A549 (cell line): ENCODE measurements around the gene PTP4A2. TPM values are rescaled to one million over a fixed set of nuclear protein-coding genes. Genes with fewer than 3 reads are reported as not detected.
A peak's percentile ranks its signal among the peaks of the same experiment; 100 is the strongest.

Source experiments
- ATAC-seq, 2 experiments: fragments of 200-7000 bp in 1 of 2; fragments of >200 bp in 1 of 2; cut with Nextera tagmentation in 1 of 2; cut with Tn5 transposase in 1 of 2; 3 replicates each; pipeline versions ENCODE4 v1.8.0 to v1.9.1; 2018 to 2020; ENCODE audit warnings: mild to moderate bottlenecking in 1 of 2, moderate library complexity in 1 of 2
- CTCF ChIA-PET: fragments of 300-600 bp; sonication (Branson Sonifier 250); formaldehyde crosslinking; extraction: SDS; loops from one replicate; lab custom pipeline; 2021; ENCODE audit warnings: antibody characterized with exemption, inconsistent platforms; lab: Yijun Ruan, JAX
- POLR2A ChIA-PET: fragments of 350-600 bp; formaldehyde crosslinking; extraction: SDS; loops from one replicate; lab custom pipeline; 2021; ENCODE audit warnings: antibody characterized with exemption, inconsistent platforms; lab: Yijun Ruan, JAX
- DNase-seq, 2 experiments: peaks; one replicate each; pipeline versions ENCODE4 v3.0.0 to v3.0.0-alpha.2; 2011 to 2016; ENCODE audit warnings: low read depth in 1 of 2, low spot score in 1 of 2
- FAIRE-seq: peaks from 2 replicates; lab custom pipeline; 2011; peaks lifted over from hg19 to GRCh38; lab: Jason Lieb, UNC
- H3K27ac ChIP-seq, 2 experiments: fragments of >200 bp; sonication (Bioruptor Twin); formaldehyde crosslinking; 3 replicates each; pipeline ENCODE4 v1.5.1; 2016 to 2017
- H3K4me1 ChIP-seq: fragments of >200 bp; sonication (Bioruptor Twin); formaldehyde crosslinking; 3 replicates; pipeline ENCODE4 v1.6.1; 2016
- H3K4me2 ChIP-seq: fragments of >200 bp; sonication (Bioruptor Twin); formaldehyde crosslinking; 3 replicates; pipeline ENCODE4 v1.6.1; 2016
- H3K4me3 ChIP-seq: fragments of >200 bp; sonication (Bioruptor Twin); formaldehyde crosslinking; 3 replicates; pipeline ENCODE4 v1.5.1; 2016
- H3K9me3 ChIP-seq: fragments of >200 bp; sonication (Bioruptor Twin); formaldehyde crosslinking; 3 replicates; pipeline ENCODE4 v1.6.1; 2016
- CBX8 ChIP-seq: fragments of 200-600 bp; sonication (generic); IDR thresholded peaks from 2 replicates; pipeline ENCODE4 v1.6.1; 2016
- EHF ChIP-seq: fragments of 250-450 bp; sonication (Bioruptor Pico); IDR thresholded peaks from 2 replicates; pipeline ENCODE4 v1.5.0; 2020; ENCODE audit warnings: mild to moderate bottlenecking
- ESRRA ChIP-seq: fragments of 150-350 bp; IDR thresholded peaks from 2 replicates; pipeline ENCODE4 v1.6.1; 2014; ENCODE audit warnings: mild to moderate bottlenecking, low read length, borderline replicate concordance
- HDAC2 ChIP-seq: fragments of 200-600 bp; sonication (generic); IDR thresholded peaks from 2 replicates; pipeline ENCODE4 v1.6.1; 2016
- HOXA7 ChIP-seq: fragments of 250-450 bp; sonication (Bioruptor Pico); IDR thresholded peaks from 2 replicates; pipeline ENCODE4 v1.5.0; 2020; ENCODE audit warnings: mild to moderate bottlenecking, moderate library complexity
- HOXB13 ChIP-seq: fragments of 250-450 bp; sonication (Bioruptor Pico); IDR thresholded peaks from 2 replicates; pipeline ENCODE4 v1.5.0; 2020; ENCODE audit warnings: low read depth, mild to moderate bottlenecking, moderate library complexity
- HOXB5 ChIP-seq: fragments of 250-450 bp; sonication (Bioruptor Pico); IDR thresholded peaks from 2 replicates; pipeline ENCODE4 v1.5.0; 2020; ENCODE audit warnings: mild to moderate bottlenecking, moderate library complexity
- JUN ChIP-seq, 2 experiments: fragments of >200 bp; sonication (Bioruptor Twin); formaldehyde crosslinking; IDR thresholded peaks; 2 replicates in 1 of 2; 3 replicates in 1 of 2; pipeline ENCODE4 v1.6.1; 2016 to 2017
- JUNB ChIP-seq: fragments of >200 bp; sonication (Bioruptor Twin); formaldehyde crosslinking; IDR thresholded peaks from 2 replicates; pipeline ENCODE4 v1.6.1; 2016
- KDM1A ChIP-seq: fragments of 200-600 bp; sonication (generic); IDR thresholded peaks from 2 replicates; pipeline ENCODE4 v1.6.1; 2016; ENCODE audit warnings: low read depth, mild to moderate bottlenecking
- MAFK ChIP-seq: fragments of 450-650 bp; IDR thresholded peaks from 2 replicates; pipeline ENCODE4 v1.6.1; 2014; ENCODE audit not compliant: partially characterized antibody
- MYC ChIP-seq: IDR thresholded peaks from 2 replicates; pipeline ENCODE4 v1.6.1; 2012; ENCODE audit warnings: mild to moderate bottlenecking, inconsistent platforms, low read length, improper control_type of control experiment, borderline replicate concordance
- NR3C1 ChIP-seq: fragments of >200 bp; sonication (Bioruptor Twin); formaldehyde crosslinking; IDR thresholded peaks from 3 replicates; pipeline ENCODE4 v1.6.1; 2017
- PHF8 ChIP-seq: fragments of 200-600 bp; sonication (generic); IDR thresholded peaks from 2 replicates; pipeline ENCODE4 v1.6.1; 2016; ENCODE audit warnings: low read depth, mild to moderate bottlenecking, antibody characterized with exemption, moderate library complexity, borderline replicate concordance
- RARB ChIP-seq: fragments of 250-450 bp; sonication (Bioruptor Pico); IDR thresholded peaks from 2 replicates; pipeline ENCODE4 v1.8.0; 2021; ENCODE audit warnings: mild to moderate bottlenecking, moderate library complexity
- RCOR1 ChIP-seq: fragments of 150-350 bp; IDR thresholded peaks from 2 replicates; pipeline ENCODE4 v1.6.1; 2014; ENCODE audit warnings: antibody characterized with exemption, low read length, low read depth
- REST ChIP-seq: fragments of 200-600 bp; sonication (generic); IDR thresholded peaks from 2 replicates; pipeline ENCODE4 v1.6.1; 2016; ENCODE audit warnings: antibody characterized with exemption, mild to moderate bottlenecking, moderate library complexity
- RNF2 ChIP-seq: fragments of 200-600 bp; sonication (generic); IDR thresholded peaks from 2 replicates; pipeline ENCODE4 v1.6.1; 2016; ENCODE audit warnings: low read depth, mild to moderate bottlenecking, antibody characterized with exemption, moderate library complexity, borderline replicate concordance
- SMC3 ChIP-seq: fragments of >200 bp; sonication (Bioruptor Twin); formaldehyde crosslinking; IDR thresholded peaks from 3 replicates; pipeline ENCODE4 v1.6.1; 2018; ENCODE audit warnings: inconsistent platforms
- SREBF2 ChIP-seq: fragments of 450-650 bp; IDR thresholded peaks from 2 replicates; pipeline ENCODE4 v1.6.1; 2014; ENCODE audit warnings: mild to moderate bottlenecking, moderate library complexity
- TP53 ChIP-seq: fragments of 250-450 bp; sonication (Bioruptor Pico); IDR thresholded peaks from 2 replicates; pipeline ENCODE4 v1.5.0; 2021; ENCODE audit warnings: mild to moderate bottlenecking, moderate library complexity
- ZC3H11A ChIP-seq: fragments of 450-650 bp; IDR thresholded peaks from 2 replicates; pipeline ENCODE4 v1.6.1; 2014; ENCODE audit warnings: antibody characterized with exemption, mild to moderate bottlenecking
- WGBS: methylation state at CpG from one replicate; pipeline ENCODE4 v1.1.6; 2017; ENCODE audit errors: missing lambda C conversion rate; 5-methylcytosine and 5-hydroxymethylcytosine counted together
- polyA plus RNA-seq, 4 experiments: library from polyadenylated mRNA; depleted of rRNA in 3 of 4; stranded (reverse); fragments of >200 nt; fragmentation: RNase III in 1 of 4; extraction: RNeasy Plus Mini Kit Qiagen cat#74134 plus additional on column Dnase treatment in 1 of 4; gene quantifications; 2 replicates in 3 of 4; 3 replicates in 1 of 4; pipeline ENCODE4 v1.2.3, GENCODE V29; 2011 to 2017
- TF ChIP-seq, protein P1 (sequence below): fragments of >200 bp; sonication (Bioruptor Twin); formaldehyde crosslinking; IDR thresholded peaks from 3 replicates; pipeline ENCODE4 v1.5.1; 2016
- TF ChIP-seq, protein P2 (sequence below): fragments of >200 bp; sonication (Bioruptor Twin); formaldehyde crosslinking; IDR thresholded peaks from 3 replicates; pipeline ENCODE4 v1.6.1; 2016

The PTP4A2 gene
- polyA plus RNA-seq, 2 of the 4 experiments (the other 2 are of a cell fraction): 234 to 563 TPM

- FAIRE-seq (no peak), ATAC-seq (no peak)
These were observed 60.6 kb downstream of the PTP4A2 start for GRCh38 chr1:31877544-31877943.

GRCh38 chr1:31875636-31876236 lies 62.4 kb downstream of the PTP4A2 start:
- ChIA-PET CTCF (no interaction called here), POLR2A (no interaction called here)
- FAIRE-seq: no peak
- WGBS: 71% methylated on average over 11 of the region's 11 CpGs
- ATAC-seq: peak in 1 of 2 experiments; percentile 65; a peak in 3 of 6 replicates
- DNase-seq: peak; percentile 13 to 20
- Histone ChIP-seq H3K4me3 (no peak overlapping the region), H3K4me2 (peak overlapping the region; percentile 15), H3K27ac (no peak overlapping the region), H3K4me1 (peaks cover 11% of the 10 kb centered on the region; the same call in 2 of the 3 replicates), H3K9me3 (no peaks in the 10 kb centered on the region)
- TF ChIP-seq JUN (IDR thresholded peaks at IDR 0.05): no peak
- TF ChIP-seq HOXB13 (CRISPR knock-in tag): no peak
- TF ChIP-seq HOXA7 (CRISPR knock-in tag): no peak
- TF ChIP-seq, protein P1, sequence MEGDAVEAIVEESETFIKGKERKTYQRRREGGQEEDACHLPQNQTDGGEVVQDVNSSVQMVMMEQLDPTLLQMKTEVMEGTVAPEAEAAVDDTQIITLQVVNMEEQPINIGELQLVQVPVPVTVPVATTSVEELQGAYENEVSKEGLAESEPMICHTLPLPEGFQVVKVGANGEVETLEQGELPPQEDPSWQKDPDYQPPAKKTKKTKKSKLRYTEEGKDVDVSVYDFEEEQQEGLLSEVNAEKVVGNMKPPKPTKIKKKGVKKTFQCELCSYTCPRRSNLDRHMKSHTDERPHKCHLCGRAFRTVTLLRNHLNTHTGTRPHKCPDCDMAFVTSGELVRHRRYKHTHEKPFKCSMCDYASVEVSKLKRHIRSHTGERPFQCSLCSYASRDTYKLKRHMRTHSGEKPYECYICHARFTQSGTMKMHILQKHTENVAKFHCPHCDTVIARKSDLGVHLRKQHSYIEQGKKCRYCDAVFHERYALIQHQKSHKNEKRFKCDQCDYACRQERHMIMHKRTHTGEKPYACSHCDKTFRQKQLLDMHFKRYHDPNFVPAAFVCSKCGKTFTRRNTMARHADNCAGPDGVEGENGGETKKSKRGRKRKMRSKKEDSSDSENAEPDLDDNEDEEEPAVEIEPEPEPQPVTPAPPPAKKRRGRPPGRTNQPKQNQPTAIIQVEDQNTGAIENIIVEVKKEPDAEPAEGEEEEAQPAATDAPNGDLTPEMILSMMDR: no peak
- no peak for TF ChIP-seq SREBF2
- no peak for TF ChIP-seq TP53 (CRISPR knock-in tag)
- no peak for TF ChIP-seq SMC3
- TF ChIP-seq, protein P2, sequence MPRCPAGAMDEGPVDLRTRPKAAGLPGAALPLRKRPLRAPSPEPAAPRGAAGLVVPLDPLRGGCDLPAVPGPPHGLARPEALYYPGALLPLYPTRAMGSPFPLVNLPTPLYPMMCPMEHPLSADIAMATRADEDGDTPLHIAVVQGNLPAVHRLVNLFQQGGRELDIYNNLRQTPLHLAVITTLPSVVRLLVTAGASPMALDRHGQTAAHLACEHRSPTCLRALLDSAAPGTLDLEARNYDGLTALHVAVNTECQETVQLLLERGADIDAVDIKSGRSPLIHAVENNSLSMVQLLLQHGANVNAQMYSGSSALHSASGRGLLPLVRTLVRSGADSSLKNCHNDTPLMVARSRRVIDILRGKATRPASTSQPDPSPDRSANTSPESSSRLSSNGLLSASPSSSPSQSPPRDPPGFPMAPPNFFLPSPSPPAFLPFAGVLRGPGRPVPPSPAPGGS: no peak
- no peak for TF ChIP-seq ZC3H11A
- no peak for TF ChIP-seq REST
- no peak for TF ChIP-seq RCOR1
- no peak for TF ChIP-seq PHF8
- no peak for TF ChIP-seq HDAC2
- no peak for TF ChIP-seq KDM1A

More at GRCh38 chr1:31877544-31877943, 60.6 kb downstream of the PTP4A2 start:
- DNase-seq: no peak
- Histone ChIP-seq H3K4me2 (no peak overlapping the region), H3K9me3 (no peaks in the 10 kb centered on the region), H3K4me1 (peaks cover 17% of the 10 kb centered on the region; the same call in 2 of the 3 replicates), H3K4me3 (no peak overlapping the region), H3K27ac (no peak overlapping the region)
- ChIA-PET CTCF (no interaction called here), POLR2A (no interaction called here)
- WGBS: 85% methylated on average over 4 of the region's 4 CpGs
- no peak for TF ChIP-seq EHF (CRISPR knock-in tag)
- no peak for TF ChIP-seq RARB (CRISPR knock-in tag)
- no peak for TF ChIP-seq KDM1A
- no peak for TF ChIP-seq TP53 (CRISPR knock-in tag)
- no peak for TF ChIP-seq ZC3H11A
- no peak for TF ChIP-seq JUN (IDR thresholded peaks at IDR 0.05)
- no peak for TF ChIP-seq MAFK
- TF ChIP-seq MYC: no peak
- TF ChIP-seq SMC3: no peak
- TF ChIP-seq HOXB5 (CRISPR knock-in tag): no peak
- no peak for TF ChIP-seq JUNB
- TF ChIP-seq RNF2: no peak
- no peak for TF ChIP-seq NR3C1
- TF ChIP-seq, protein P2: no peak
- no peak for TF ChIP-seq ESRRA
- no peak for TF ChIP-seq REST
- no peak for TF ChIP-seq CBX8
